NCI-H526 (cell line): ENCODE results near the gene MUC12.
"Not testable (repeated sequence)": the region's sequence is repeated elsewhere in the genome, so short reads cannot be mapped to it uniquely, and the experiment has no call there.

ENCODE experiments used
- DNase-seq, 2 experiments: peaks; one replicate each; lab custom pipeline; 2025; lab: John Stamatoyannopoulos, UW

The MUC12 gene

DNA sequence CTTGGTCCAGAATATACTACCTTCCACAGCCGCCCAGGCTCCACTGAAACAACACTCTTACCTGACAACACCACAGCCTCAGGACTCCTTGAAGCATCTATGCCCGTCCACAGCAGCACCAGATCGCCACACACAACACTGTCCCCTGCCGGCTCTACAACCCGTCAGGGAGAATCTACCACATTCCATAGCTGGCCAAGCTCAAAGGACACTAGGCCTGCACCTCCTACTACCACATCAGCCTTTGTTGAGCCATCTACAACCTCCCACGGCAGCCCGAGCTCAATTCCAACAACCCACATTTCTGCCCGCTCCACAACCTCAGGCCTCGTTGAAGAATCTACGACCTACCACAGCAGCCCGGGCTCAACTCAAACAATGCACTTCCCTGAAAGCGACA, 22.9 kb downstream of the MUC12 start:
- DNase-seq = not testable (repeated sequence)

DNA sequence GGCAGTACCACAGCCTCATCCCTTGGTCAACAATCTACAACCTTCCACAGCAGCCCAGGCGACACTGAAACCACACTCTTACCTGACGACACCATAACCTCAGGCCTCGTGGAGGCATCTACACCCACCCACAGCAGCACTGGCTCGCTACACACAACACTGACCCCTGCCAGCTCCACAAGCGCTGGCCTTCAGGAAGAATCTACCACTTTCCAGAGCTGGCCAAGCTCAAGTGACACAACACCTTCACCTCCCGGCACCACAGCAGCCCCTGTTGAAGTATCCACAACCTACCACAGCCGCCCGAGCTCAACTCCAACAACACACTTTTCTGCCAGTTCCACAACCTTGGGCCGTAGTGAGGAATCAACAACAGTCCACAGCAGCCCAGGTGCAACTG, 25.3 kb downstream of the MUC12 start:
- not testable (repeated sequence) for DNase-seq

DNA sequence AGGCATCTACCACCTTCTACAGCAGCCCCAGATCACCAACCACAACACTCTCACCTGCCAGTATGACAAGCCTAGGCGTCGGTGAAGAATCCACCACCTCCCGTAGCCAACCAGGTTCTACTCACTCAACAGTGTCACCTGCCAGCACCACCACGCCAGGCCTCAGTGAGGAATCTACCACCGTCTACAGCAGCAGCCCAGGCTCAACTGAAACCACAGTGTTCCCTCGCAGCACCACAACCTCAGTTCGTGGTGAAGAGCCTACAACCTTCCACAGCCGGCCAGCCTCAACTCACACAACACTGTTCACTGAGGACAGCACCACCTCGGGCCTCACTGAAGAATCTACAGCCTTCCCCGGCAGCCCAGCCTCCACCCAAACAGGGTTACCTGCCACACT, 29.2 kb downstream of the MUC12 start:
- not testable (repeated sequence) for DNase-seq

DNA sequence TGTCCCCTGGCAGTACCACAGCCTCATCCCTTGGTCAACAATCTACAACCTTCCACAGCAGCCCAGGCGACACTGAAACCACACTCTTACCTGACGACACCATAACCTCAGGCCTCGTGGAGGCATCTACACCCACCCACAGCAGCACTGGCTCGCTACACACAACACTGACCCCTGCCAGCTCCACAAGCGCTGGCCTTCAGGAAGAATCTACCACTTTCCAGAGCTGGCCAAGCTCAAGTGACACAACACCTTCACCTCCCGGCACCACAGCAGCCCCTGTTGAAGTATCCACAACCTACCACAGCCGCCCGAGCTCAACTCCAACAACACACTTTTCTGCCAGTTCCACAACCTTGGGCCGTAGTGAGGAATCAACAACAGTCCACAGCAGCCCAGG, 30.0 kb downstream of the MUC12 start:
- not testable (repeated sequence) for DNase-seq

DNA sequence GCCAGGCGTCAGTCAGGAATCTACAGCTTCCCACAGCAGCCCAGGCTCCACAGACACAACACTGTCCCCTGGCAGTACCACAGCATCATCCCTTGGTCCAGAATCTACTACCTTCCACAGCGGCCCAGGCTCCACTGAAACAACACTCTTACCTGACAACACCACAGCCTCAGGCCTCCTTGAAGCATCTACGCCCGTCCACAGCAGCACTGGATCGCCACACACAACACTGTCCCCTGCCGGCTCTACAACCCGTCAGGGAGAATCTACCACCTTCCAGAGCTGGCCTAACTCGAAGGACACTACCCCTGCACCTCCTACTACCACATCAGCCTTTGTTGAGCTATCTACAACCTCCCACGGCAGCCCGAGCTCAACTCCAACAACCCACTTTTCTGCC, 30.7 kb downstream of the MUC12 start:
- not testable (repeated sequence) for DNase-seq

DNA sequence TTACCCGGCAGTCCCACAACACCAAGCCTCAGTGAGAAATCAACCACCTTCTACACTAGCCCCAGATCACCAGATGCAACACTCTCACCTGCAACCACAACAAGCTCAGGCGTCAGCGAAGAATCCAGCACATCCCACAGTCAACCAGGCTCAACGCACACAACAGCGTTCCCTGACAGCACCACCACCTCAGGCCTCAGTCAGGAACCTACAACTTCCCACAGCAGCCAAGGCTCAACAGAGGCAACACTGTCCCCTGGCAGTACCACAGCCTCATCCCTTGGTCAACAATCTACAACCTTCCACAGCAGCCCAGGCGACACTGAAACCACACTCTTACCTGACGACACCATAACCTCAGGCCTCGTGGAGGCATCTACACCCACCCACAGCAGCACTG, 33.0 kb downstream of the MUC12 start:
- DNase-seq = not testable (repeated sequence)

DNA sequence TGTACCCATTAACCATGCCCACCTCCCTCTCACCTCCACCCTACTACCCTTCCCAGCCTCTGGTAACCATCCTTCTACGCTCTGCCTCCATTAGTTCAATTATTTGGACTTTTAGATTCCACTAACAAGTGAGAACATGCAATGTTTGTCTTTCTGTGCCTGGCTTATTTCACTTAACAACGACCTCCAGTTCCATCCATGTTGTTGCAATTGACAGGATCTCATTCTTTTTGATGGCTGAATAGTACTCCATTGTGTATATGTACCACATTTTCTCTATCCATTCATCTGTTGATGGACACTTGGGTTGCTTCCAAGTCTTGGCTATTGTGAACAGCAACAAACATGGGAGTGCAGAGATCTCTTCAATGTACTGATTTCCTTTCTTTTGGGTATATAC, 38.0 kb downstream of the MUC12 start:
- not testable (repeated sequence) for DNase-seq

DNA sequence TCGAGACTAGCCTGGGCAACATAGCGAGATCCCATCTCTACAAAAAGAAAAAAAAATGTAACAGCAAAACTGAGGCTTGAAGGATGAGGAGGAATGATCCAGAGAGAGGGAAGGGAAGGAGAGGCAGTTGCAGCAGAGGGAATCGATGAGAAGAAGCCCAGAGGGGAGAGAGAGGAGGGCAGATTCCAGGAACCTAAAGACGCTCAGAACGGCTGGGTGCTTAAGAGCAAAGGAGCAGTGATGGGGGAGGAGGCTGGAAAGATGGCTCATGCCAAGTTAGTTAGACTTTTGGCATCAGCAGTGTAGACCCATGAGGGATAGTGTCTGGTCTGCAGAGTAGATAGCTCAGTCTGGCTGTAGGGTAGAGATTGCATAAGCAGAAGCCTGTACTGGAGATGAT, 40.3 kb downstream of the MUC12 start:
- DNase-seq = no peak

DNA sequence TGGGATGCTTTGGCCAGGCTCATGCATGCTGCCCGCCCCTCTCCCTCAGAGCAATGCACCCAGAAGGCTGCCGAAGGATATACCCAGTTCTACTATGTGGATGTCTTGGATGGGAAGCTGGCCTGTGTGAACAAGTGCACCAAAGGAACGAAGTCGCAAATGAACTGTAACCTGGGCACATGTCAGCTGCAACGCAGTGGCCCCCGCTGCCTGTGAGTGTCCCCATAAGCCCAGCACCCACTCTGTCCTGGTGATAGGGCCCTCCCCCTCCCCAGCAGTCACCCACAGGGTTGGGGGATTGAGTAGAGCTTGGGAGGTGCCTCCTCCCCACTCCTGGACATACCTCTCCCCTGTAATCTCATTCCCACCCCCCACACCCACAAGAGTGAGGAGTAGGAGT, 43.6 kb downstream of the MUC12 start:
- DNase-seq = no peak

DNA sequence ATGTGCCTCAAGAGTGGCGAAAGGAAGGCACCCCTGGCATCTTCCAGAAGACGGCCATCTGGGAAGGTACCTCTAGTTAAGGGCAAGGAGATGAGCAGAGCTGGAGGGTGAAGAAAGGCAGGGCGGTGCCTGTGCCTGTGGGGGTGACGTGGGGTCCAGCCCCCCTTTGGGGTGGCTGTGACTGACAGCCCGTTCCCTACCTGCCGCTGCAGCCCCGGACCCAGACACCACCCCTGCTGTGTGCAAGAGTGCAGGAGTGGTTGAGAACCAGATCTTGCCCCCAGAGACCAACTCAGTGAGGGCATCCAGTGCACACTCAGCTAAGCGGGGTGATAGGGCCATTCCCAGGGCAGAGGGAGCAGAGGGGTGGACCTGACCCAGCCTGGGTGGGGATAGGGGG, 46.3 kb downstream of the MUC12 start:
- no peak for DNase-seq

DNA sequence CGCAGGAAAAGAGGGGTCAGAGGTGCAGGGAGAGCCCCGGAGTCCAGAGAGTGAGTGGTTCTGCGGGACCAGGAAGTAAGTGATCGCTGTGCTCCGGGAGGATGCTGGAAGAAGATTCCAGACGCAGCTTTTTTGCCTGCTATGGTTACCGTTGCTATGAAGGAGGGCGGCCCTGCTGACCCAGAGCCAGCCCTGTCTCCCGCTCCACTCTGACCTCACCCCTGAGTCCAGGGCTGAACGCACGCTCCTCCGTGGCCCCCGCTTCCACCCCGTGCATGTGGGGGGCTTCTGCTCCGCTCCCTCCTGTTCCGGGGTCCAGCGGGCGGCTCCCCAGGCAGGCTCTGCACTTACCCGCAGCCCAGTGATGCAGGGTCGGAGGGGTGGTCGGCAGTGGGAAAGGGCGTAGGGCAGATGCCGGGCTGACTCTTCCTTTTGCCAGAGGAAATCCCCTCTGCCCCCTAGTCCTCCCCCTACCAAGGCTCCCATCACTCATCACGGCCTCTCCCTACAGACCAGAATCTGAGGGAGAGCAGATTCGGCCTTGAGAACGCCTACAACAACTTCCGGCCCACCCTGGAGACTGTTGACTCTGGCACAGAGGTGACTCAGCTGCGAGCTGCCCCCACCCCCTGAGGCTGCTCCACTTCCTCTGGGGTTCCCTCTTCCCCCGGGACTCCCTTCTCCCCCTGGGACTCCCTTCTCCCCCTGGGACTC, 47.9 kb downstream of the MUC12 start:
- DNase-seq = peak; percentile 6 to 23

DNA sequence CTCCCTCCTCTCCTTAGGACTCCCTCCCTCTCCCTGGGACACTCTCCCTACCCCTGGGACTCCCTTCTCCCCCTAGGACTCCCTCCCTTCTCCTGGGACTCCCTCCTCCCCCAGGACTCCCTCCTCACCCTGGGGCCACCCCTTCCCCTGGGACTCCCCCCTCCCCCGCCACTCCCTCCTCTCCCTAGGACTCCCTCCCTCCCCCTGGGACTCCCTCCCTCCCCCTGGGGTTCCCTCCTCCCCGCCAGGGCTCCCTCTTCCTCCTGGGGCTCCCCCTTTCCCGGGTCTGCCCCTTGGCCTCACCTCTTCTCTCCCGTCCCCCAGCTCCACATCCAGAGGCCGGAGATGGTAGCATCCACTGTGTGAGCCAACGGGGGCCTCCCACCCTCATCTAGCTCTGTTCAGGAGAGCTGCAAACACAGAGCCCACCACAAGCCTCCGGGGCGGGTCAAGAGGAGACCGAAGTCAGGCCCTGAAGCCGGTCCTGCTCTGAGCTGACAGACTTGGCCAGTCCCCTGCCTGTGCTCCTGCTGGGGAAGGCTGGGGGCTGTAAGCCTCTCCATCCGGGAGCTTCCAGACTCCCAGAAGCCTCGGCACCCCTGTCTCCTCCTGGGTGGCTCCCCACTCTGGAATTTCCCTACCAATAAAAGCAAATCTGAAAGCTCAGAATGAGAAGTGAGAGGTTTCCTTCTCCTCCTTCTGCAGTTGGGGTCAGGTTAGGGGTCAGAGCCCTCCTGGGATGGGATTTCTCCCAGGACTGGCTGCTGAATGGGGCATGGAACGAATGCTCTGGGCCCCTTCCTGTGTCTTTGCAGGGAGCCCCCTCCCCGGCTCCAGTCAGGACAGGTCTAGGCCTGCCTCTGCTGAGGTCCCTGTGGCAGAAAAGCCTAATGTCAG, 49.2 kb downstream of the MUC12 start:
- DNase-seq = no peak

DNA sequence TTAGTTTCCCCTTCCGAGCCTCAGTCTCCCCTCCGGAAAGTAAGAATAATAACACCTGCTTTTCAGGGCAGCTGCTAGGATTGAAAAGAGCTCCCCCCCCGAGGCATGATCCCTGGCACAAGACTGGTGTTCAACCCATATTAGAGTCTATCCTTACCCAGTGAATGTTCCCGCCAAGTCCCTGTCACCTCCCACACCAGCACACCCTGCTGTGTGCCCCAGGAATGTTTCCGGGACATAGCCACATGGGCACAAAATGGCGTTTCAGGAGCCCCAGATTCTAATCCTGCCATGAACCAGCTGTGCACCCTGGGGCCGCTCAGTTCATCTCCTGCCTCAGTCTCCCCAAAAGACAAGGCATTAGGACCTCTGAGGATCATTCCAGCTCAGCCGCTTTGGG, 51.1 kb downstream of the MUC12 start:
- DNase-seq = no peak

DNA sequence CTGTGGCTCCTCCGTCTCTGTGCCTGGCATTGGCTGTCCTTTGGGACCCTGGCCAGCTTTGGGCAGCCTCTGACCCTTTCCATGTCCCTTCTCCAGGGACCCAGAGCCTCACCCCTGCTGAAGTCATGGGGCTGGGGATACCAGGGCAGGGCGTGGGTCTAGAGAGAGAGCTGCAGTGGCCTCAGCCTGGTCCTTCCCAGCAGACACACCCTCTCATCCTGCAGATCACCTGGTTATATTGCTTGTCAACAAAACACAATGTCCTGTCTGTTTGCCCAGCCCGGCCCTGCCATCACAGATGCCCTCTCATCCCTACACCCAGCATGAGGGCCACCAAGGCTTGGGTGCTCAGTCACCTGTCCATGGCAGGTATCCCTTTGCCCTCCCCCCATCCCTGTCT, 52.3 kb downstream of the MUC12 start:
- no peak for DNase-seq

DNA sequence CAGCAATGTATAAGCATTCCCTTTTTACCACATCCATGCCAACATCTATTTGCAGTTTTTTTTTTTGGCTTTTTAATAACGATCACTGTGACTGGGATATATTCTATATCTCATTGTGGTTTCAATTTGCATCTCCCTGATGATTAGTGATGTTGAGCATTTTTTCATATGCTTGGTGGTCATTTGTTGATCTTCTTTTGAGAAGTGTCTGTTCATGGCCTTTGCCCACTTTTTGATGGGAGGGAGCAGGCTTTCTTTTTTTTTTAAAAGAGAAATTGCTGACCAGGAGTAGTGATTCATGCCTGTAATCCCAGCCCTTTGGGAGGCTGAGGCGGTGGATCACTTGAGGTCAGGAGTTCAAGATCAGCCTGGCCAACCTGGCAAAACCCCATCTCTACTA, 54.5 kb downstream of the MUC12 start:
- no peak for DNase-seq

DNA sequence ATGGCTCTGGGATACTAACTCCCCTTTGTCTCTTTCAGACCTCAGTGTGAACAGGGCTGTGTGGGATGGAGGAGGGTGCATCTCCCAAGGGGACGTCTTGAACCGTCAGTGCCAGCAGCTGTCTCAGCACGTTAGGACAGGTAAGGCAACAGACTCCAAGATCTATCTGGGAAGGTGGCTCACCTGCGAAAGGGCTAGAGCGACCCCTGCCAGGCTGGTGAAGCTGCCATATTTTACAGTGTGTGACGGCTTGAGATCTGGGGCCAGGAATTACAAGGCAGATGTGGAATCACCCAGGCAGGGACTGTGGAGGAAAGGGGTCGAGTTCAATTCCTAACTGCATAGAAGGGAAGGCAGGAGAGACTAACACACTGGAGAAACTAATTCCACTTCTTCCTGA, 61.7 kb downstream of the MUC12 start:
- DNase-seq = peak in 1 of 2 experiments; percentile 10

DNA sequence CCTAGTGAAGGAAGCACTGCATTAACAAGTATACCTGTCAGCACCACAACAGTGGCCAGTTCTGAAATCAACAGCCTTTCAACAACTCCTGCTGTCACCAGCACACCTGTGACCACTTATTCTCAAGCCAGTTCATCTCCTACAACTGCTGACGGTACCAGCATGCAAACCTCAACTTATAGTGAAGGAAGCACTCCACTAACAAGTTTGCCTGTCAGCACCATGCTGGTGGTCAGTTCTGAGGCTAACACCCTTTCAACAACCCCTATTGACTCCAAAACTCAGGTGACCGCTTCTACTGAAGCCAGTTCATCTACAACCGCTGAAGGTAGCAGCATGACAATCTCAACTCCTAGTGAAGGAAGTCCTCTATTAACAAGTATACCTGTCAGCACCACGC, 66.6 kb downstream of the MUC12 start:
- DNase-seq = no peak

DNA sequence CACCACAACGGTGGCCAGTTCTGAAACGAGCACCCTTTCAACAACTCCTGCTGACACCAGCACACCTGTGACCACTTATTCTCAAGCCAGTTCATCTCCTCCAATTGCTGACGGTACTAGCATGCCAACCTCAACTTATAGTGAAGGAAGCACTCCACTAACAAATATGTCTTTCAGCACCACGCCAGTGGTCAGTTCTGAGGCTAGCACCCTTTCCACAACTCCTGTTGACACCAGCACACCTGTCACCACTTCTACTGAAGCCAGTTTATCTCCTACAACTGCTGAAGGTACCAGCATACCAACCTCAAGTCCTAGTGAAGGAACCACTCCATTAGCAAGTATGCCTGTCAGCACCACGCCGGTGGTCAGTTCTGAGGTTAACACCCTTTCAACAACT, 71.9 kb downstream of the MUC12 start:
- DNase-seq = not testable (repeated sequence)

DNA sequence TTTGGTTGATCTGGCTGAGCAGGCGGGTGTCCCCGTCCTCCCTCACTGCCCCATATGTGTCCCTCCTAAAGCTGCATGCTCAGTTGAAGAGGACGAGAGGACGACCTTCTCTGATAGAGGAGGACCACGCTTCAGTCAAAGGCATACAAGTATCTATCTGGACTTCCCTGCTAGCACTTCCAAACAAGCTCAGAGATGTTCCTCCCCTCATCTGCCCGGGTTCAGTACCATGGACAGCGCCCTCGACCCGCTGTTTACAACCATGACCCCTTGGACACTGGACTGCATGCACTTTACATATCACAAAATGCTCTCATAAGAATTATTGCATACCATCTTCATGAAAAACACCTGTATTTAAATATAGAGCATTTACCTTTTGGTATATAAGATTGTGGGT, 89.0 kb downstream of the MUC12 start:
- DNase-seq = no peak

DNA sequence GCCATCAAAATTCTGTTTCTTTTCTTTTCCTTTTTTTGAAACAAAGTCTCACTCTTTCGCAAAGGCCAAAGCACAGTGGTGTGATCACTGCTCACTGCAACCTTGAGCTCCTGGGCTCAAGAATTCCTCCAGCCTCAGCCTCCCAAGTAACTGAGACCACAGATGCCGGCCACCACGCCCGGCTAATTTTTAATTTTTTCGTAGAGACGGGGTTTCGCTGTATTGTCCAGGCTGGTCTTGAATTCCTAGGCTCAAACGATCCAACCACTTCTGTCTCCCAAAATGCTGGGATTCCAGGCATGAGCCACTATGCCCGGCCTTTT, 90.2 kb downstream of the MUC12 start:
- DNase-seq = no peak

DNA sequence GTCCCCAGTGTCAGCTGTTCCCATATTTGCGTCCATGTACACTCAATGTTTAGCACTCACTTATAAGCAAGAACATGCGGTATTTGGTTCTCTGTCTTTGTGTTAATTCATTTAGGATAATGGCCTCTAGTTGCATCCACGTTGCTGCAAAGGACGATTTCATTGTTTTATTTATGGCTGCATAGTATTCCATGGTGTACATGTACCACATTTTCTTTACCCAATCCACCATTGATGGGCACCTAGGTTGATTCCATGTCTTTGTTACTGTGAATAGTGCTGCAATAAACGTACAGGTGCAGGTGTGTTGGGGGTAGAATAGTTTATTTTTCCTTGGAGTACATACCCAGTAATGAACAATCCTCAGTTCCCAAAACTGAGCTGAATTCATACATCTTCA, 91.6 kb downstream of the MUC12 start:
- no peak for DNase-seq

DNA sequence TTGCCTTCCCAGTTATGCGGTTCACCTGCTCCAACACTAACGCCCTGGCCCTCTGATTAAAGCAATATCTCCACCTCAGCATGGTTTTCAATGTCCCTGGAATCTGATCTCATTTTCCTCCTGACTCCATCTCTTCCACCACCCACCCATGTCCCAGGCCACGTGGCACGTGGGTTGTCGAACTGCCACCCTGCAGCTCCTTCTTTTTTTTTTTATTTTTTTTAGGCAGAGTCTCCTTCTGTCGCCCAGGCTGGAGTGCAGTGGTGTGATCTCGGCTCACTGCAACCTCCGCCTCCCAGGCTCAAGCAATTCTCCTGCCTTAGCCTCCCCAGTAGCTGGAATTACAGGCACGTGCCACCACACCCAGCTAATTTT, 94.8 kb downstream of the MUC12 start:
- DNase-seq = not testable (repeated sequence)

DNA sequence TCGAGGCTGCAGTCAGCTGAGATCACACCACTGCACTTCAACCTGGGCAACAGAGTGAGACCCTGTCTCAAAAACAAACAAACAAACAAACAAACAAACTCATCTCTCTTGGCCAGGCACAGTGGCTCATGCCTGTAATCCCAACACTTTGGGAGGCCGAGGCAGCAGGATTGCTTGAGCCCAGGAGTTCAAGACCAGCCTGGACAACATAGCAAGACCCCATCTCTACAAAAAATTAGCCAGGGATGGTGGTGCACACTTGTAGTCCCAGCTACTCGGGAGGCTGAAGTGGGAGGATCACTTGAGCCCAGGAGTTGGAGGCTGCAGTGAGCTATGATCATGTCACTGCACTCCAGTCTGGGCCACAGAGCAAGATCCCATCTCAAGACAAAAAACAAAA, 95.8 kb downstream of the MUC12 start:
- DNase-seq = not testable (repeated sequence)
